Sciatic nerve (tissue), 2 donors: Measurements from ENCODE around the gene SCN1B. TPM values are rescaled to one million over a fixed set of nuclear protein-coding genes. Genes with fewer than 3 reads are reported as not detected.
A peak's percentile ranks its signal among the peaks of the same experiment; 100 is the strongest.
"Not testable (repeated sequence)": the region's sequence is repeated elsewhere in the genome, so short reads cannot be mapped to it uniquely, and the experiment has no call there.

Experiments used
- ATAC-seq: fragments of 200-7000 bp; cut with Tn5 transposase; one replicate; pipeline ENCODE4 v1.9.1; 2020; ENCODE audit warnings: mild to moderate bottlenecking, moderate library complexity
- DNase-seq: peaks from one replicate; pipeline ENCODE4 v3.0.0-alpha.2; 2020; ENCODE audit warnings: low spot score
- intact Hi-C: fragments of 100-400 bp; cut with DNase I; formaldehyde crosslinking; loops from one replicate; pipeline ENCODE4 v1.14.2; 2022
- total RNA-seq: library from RNA; stranded (reverse); fragmentation: NEBNext Ultra II Directional; extraction: Animal tissue kit (Norgen Biotek cat#: 25700); gene quantifications from one replicate; pipeline ENCODE4 v1.2.1, GENCODE V29; 2021
- donor health status: DM: no; HTN: no; CAD: no.
- donor health status: DM: no; HTN: no; CAD: no.

SCN1B gene
- total RNA-seq, 1 donor from 2014 or later, result 13.8 TPM

DNA sequence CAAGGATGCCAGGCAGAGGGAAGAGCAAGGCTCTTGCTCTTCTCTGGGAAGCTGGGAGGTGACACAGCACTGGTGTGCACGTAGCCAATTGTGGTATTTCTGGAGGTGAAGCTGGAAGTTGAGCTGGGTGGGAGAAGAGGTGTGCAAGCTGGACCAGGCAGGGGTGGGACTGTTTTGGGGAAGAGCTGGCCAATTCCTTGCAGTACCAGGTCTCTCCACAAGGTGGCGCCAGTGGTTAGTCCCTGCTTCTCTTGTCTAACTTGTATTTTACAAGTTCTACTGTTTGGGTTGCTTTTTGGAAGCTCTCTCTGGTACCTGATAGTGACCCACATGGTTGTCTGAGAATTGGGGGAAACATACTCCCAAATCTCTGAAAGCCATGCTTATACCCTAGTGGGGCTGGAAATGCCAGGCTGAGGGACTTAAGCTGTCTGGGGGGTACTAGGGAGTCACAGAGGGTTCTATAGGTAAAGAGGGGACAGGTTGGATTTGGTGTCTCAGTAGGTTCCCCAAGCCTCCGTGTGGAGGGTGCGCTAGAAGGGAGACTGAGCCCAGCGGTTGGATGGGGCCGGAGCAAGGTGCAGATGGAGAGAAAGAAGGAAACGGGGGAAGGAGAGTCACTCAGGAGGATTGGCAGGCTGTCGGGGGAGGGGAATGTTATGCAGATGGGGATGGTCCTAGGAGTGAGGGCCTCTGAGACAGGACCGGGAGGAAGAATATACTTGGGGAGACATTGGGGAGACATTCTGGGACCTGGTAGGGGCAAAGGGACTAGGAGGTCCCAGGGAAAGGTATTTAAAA is 14.2 kb downstream of the SCN1B start:
- intact Hi-C loops, result no loop called here
- no peak for DNase-seq

DNA sequence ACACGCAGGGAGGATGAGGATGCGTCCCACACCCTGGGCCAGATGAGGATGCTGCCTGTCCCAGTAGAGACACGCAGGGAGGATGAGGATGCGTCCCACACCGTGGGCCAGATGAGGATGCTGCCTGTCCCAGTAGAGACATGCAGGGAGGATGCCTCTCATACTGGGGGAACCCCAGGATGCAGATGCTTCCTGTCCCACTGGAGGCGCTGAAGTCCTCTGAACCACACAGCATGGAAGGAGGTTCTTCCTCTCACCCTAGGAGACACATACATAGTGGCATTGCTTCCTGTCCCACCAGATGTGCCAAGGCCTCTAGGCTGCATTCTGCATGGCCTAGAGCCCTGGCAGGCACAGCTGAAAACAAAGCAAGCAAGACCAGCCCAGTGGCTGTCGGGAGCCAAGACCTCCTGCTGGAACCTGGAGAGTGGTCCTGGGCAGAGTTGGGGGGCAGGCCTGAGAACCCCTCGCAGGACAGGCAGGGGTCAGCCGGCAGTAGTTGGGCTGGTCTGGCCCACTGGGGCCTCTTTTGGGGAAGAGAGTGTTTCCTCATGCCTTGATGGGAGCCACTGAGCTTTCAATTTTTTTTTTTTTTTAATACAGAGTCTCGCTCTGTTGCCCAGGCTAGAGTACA is 15.5 kb downstream of the SCN1B start:
- intact Hi-C loops, result no loop called here
- peak; percentile 28 for ATAC-seq
- no peak for DNase-seq

More for the DNA sequence above, 14.2 kb downstream of the SCN1B start:
- no peak for ATAC-seq

DNA sequence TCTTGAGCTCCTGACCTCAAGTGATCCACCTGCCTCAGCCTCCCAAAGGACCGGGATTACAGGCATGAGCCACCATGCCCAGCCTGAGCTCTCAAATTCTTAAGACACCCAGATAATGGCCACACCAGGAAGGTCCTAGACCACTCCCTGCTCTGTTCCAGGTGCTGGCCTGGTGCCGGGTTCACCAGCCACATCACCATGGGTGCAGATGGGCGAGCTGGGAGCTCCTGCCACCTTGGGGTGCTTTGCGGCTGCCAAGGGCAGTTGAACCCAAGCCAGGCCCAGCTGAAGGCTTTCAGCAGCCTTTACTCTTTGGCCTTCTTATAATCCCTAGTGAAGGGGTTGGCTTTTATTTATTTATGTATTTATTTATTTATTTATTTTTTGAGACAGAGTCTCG is 16.2 kb downstream of the SCN1B start:
- DNase-seq, result no peak
- ATAC-seq, result no peak
- intact Hi-C loops, result no loop called here

DNA sequence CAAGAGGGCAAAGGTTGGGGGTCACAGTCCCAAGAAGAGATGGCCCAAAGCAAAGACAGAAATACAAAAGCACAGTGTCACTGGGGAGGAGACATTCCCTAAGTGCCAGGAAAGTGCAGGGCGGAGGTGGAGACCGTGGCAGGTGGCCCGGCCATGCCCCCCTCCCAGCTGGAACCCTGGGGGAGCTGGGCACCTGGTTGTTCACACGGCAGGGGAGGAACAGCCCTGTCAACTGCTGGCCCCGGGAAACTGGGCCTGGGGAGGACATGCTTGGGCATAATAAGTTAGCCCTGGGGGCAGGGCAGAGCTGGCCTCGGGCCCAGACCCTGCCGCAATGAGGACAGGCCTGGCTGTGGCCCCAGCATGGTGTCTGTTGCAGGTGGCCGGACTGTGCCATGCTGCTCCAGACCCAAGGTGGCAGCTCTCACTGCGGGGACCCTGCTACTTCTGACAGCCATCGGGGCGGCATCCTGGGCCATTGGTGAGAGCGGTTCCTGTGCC is 18.7 kb downstream of the SCN1B start:
- ATAC-seq (no peak), DNase-seq (no peak)
- intact Hi-C loops, result no loop called here

DNA sequence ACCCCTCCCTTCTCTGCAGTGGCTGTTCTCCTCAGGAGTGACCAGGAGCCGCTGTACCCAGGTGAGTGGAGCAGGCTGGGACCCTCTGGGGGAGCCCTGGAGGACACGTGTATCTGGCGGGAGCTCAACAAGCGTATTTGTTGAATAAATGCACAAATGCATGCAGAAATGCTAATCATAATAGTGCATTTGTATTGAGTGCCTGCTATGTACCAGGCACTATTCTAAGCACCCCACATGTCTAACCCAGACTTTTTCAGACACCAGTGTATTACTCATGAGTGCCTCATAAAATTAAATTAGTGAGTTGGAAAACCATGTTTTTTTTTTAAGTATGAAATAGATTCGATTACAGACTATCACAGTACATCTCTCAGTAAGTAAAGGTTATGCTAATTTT is 19.2 kb downstream of the SCN1B start:
- no peak for ATAC-seq
- intact Hi-C loops, result no loop called here

DNA sequence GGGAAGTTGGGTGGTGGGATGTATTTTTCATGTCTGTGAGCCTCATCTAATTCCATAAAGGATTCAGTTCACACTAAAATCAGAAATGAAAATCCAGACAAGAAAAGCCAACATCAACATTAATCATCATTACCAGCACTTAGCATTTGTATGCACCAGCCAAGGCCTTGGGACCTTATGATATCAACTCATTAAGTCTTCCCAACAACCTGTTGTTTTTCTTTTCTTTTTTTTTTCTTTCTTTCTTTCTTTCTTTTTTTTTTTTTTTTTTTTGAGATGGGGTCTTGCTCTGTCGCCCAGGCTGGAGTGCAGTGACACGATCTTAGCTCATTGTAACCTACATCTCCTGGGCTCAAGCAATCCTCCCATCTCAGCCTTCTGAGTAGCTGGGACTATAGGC is 20.4 kb downstream of the SCN1B start:
- ATAC-seq, intact Hi-C loops, DNase-seq: not testable (repeated sequence)

More for the DNA sequence above, 19.2 kb downstream of the SCN1B start:
- no peak for DNase-seq

DNA sequence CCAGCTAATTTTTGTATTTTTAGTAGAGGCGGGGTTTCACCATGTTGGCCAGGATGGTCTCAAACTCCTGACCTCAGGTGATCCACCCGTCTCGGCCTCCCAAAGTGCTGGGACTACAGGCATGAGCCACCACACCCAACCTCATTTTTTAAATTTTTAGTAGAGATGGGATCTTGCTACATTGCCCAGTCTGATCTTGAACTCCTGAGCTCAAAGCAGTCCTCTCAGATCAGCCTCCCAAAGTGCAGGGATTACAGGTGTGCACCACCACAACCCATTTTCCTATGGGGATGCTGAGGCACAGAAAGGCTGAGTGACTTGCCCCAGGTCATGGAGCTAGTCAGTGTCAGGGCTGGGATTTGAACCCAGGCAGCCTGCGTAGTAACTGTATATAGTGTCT is 21.0 kb downstream of the SCN1B start:
- intact Hi-C loops, DNase-seq, ATAC-seq: not testable (repeated sequence)

DNA sequence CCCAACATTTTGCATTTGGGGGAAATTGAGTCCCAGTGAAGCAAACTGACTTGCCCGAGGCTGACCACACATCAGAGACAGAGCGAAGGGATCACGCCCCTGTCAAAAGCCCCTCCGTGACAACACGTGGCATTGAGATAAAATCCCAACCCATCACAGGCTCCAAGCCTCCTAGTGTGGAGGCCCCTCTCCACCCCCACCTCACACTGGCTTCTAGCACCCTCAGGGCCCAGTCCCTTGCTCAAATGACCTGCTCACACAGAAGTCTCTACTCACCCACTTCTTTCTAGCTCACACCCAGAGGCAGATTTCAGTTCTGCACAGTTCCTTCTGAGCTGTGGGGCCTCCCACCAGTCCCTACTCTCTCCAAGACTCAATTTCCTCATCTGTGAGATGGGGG is 21.5 kb downstream of the SCN1B start:
- DNase-seq (no peak), ATAC-seq (no peak)
- intact Hi-C loops, result no loop called here

DNA sequence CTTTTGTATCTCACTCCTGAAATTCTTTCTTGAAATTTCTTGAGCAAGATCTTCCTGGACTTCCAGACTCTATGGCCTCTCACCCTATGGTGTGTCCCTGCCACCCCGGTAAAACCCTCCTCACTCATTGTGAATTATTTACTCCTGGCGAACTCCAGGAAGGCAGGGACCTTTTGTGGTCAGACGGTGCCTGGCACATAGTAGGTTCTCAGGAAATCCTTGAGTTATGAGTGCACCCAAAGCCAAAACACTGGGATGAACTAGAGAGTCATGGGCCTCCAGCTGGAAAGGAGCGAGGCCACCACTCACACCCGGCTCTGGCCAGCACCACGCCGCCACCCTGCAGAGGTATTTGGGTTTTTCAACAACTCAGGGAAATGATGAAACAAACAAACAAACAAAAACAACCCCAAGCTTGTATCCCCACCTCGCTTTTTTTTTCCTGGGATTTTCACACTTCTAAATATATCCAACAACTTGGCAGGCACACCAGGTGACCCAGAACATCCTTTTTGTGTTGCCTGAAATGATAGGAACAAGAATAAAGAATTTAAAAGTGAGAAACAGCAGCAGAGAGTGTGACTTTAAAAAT is 22.4 kb downstream of the SCN1B start:
- DNase-seq (no peak), ATAC-seq (no peak)
- intact Hi-C loops, result no loop called here

DNA sequence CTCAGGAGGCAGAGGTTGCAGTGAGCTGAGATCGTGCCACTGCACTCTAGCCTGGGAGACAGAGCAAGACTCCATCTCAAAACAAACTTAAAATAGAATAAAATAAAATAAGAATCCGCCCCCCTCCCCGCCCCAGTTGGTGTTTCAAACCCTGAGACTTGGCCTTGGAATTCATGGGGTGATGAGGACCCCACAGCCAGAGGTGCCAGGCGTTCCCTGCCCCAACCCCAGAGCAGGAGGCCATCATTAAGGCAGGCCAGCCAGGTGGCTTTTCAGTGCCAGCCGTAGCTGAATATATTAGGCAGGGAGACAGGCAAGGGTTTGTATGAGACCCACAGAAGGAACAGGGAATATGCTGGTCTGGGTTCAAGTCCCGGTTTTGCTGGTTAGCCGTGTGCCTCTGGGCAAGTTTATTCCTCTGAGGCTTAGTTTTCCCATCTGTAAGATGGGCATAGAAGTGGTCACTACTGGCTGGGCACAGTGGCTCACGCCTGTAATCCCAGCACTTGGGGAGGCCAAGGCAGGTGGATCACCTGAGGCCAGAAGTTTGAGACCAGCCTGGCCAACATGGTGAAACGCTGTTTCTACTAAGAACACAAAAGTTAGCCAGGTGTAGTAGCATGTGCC is 23.5 kb downstream of the SCN1B start:
- intact Hi-C loops, result no loop called here
- ATAC-seq, result no peak
- DNase-seq, result no peak

DNA sequence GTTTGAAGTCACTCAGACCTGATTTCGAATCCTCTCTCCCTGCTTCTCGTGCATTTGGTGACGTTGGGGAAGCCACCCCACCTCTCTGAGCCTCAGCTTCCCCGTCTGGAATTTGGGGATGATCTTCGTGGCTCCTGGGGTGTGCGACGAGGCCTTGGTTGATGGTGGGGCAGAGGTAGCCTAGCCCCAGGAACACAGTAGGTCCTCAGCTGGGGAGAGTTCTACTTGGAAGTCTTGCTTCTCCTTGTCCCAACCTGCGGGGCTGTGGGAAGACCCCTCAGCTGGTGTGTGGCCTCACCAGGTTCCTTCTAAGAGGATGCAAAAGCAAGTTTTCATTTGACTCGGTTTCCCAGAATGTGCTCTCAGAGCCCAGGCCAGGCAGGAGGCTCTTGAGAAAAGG is 24.4 kb downstream of the SCN1B start:
- intact Hi-C loops, result no loop called here
- DNase-seq (no peak), ATAC-seq (no peak)

DNA sequence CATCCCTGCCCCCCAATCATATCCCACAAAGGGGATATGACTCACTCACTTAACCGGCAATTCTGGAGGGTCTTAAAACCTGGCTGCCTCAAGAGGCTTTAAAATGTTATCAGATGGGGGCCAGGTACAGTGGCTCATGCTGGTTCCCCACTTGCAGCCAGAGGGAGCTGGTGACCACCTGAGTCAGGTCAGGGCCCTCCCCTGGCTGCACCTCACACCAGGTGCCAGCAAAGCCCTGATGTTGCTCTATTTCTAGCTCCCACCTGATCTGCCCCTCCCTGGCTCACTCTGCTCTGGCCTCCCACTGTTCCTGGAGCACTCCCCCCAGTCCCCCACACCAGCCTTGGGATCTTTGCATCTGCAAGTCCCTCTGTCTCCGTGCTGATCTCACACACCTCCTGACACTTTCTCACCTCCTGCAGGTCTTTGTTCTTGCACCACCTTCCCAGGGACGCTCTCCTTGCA is 25.5 kb downstream of the SCN1B start:
- no peak for ATAC-seq
- intact Hi-C loops, result no loop called here

DNA sequence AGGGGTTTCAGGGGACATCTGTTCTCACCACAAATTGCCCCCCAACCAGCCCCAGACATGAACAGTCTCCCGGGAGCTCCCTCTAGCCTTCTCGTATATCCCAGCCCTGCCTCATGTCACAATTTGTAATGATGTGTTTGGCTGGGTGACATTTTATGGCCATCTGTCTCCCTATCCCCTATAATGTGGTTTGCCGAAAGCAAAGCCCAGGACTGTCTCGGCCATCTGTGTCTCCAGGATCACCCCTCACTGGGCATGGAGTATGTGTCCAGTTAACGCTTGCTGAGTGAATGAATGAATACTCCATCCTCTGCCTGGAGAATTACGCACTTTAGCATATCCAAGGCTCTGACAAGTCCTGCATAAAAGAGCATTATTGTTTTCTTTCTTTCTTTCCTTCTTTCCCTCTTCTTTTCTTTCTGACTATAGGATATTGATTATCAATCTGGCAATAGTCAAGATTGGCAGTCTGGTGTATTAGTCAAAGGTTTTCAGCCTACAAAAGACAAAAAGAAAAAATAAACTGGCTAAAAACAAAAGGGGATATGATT is 26.3 kb downstream of the SCN1B start:
- intact Hi-C loops, result no loop called here
- DNase-seq (no peak), ATAC-seq (no peak)

More for the DNA sequence above, 25.5 kb downstream of the SCN1B start:
- no peak for DNase-seq

DNA sequence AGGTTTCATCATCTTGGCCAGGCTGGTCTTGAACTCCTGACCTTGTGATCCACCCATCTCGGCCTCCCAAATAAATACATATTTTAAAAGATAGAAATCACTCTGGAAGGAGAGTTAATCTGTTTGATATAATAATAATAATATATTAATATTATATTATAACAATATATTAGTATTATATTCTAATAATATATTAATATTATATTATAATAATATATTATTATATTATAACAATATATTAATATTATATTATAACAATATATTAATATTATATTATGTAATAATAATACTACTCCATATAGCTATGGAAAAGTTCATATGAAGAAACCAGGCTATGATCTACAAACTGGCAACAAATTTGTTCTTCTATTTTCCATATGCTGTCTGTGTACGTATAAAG is 28.1 kb downstream of the SCN1B start:
- intact Hi-C loops, result no loop called here
- ATAC-seq (no peak), DNase-seq (no peak)

DNA sequence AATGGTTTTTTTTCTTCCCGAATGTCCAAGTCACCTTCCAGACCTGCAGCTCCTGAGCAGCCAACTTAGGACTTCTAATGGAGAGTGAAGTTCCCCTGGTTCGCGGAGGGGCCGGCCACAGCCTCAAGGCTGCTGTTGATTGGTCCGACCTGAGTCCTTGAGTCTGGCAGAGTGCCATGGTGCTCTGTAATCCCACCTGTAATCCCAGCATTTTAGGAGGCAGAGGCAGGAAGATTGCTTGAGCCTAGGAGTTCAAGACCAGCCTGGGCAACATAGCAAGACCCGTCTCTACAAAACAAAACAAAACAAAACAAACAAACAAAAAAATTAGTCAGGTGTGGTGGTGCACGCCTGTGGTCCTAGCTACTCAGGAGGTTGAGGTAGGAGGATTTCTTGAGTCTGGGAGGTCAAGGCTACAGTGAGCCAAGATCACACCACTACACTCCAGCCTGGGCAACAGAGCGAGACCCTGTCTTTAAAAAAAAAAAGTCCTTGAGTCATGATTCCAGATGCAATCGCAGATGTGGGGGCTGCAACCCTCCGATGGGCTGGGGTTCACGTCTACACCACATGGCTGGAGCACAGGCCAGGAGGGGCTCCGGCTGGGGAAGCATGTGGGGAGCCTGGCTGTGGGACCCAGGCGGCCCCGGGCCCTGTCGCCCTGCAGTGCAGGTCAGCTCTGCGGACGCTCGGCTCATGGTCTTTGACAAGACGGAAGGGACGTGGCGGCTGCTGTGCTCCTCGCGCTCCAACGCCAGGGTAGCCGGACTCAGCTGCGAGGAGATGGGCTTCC is 28.9 kb downstream of the SCN1B start:
- ATAC-seq, result no peak
- intact Hi-C loops, result no loop called here
- DNase-seq, result no peak

DNA sequence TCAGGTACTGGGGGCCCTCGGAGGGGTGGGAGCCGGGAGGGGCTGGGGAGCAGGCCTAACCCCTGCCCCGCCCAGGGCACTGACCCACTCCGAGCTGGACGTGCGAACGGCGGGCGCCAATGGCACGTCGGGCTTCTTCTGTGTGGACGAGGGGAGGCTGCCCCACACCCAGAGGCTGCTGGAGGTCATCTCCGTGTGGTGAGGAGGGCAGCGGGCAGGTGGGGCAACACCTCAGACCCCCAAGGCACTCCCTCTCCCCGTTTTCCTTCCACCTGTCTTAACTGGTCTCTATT is 29.5 kb downstream of the SCN1B start:
- DNase-seq (no peak), ATAC-seq (no peak)
- intact Hi-C loops, result no loop called here

DNA sequence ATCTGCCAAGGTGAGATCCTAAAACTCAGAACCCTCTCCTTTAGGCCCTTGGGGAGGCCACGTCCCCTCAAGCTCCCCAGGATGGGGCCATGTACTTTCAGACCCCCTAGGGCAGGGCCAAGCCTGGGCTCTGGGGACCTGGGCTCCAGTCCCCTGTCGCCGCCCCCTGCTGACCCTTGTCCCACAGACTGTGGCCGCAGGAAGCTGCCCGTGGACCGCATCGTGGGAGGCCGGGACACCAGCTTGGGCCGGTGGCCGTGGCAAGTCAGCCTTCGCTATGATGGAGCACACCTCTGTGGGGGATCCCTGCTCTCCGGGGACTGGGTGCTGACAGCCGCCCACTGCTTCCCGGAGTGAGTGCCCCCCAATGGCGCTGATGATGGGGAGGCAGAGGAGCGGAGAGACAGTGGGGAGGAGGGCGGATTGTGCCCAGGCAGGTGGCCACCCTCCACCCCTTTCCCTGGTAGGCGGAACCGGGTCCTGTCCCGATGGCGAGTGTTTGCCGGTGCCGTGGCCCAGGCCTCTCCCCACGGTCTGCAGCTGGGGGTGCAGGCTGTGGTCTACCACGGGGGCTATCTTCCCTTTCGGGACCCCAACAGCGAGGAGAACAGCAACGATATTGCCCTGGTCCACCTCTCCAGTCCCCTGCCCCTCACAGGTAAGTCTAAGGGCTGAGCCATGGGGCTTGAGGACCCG is 30.0 kb downstream of the SCN1B start:
- DNase-seq, result no peak
- no peak for ATAC-seq
- intact Hi-C loops, result no loop called here
